ENCODE results near the gene ADGRL2. TPM values are rescaled to one million over a fixed set of nuclear protein-coding genes. Genes with fewer than 3 reads are reported as not detected.

The ADGRL2 gene
- 25.1 and 25.4 TPM in 2 replicates for total RNA-seq

GRCh38 chr1:81800695-81801650 is at the start of gene ADGRL2:
Gene ADGRL2 (plus strand): TSS chr1:81800934. CDS start chr1:81836985, 36,051 bp downstream.
- no peak for TF ChIP-seq CTCF (IDR thresholded peaks at IDR 0.05; ENCODE audit: insufficient read depth, low read length, poor library complexity, severe bottlenecking)
- no peaks in the 10 kb centered on the region for H3K36me3 ChIP-seq (ENCODE audit: control insufficient read depth, insufficient read depth, low read length)
- DNase-seq (ENCODE audit: low read depth), result no peak
- no peaks in the 10 kb centered on the region for H3K27me3 ChIP-seq (ENCODE audit: control insufficient read depth, insufficient read depth, low read length)
- peak within 1 kb of the TSS; percentile 87 for H3K4me3 ChIP-seq (ENCODE audit: low read depth, low read length)

- Histone ChIP-seq H3K27me3 (ENCODE audit: control insufficient read depth, insufficient read depth, low read length) (no peaks in the 10 kb centered on the region), H3K36me3 (ENCODE audit: control insufficient read depth, insufficient read depth, low read length) (no peaks in the 10 kb centered on the region), H3K4me3 (ENCODE audit: low read depth, low read length) (no peak overlapping the region)
- no peak for DNase-seq (ENCODE audit: low read depth)
- no peak for TF ChIP-seq CTCF (IDR thresholded peaks at IDR 0.05; ENCODE audit: insufficient read depth, low read length, poor library complexity, severe bottlenecking)
Observed at GRCh38 chr1:81752840-81753239, 47.9 kb upstream of the ADGRL2 start.

DNA sequence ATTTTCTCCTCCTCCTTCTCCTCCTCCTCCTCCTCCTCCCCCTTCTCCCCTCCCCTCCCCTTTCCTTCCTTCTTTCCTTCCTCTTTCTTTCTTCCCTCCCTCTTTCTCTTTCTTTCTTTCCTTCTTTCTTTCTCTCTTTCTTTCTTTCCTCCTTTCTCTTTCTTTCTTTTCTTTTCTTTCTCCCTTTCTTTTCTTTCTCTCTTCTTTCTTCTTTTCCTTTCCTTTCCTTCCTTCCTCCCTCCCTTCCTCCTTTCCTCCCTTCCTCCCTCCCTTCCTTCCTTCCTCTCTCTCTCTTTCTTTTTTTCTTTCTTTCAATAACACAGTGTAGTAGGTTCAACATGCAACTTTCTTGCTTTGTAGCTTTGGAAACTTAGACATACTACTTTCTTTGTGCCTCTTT is 46.3 kb upstream of the ADGRL2 start:
- DNase-seq (ENCODE audit: low read depth), result no peak
- no peak overlapping the region for H3K4me3 ChIP-seq (ENCODE audit: low read depth, low read length)

GRCh38 chr1:81756872-81757271 is 43.9 kb upstream of the ADGRL2 start:
- DNase-seq (ENCODE audit: low read depth), result no peak
- TF ChIP-seq CTCF (IDR thresholded peaks at IDR 0.05; ENCODE audit: insufficient read depth, low read length, poor library complexity, severe bottlenecking), result no peak
- Histone ChIP-seq H3K27me3 (ENCODE audit: control insufficient read depth, insufficient read depth, low read length) (no peaks in the 10 kb centered on the region), H3K4me3 (ENCODE audit: low read depth, low read length) (no peak overlapping the region), H3K36me3 (ENCODE audit: control insufficient read depth, insufficient read depth, low read length) (no peaks in the 10 kb centered on the region)

More for the DNA sequence above, 46.3 kb upstream of the ADGRL2 start:
- H3K27me3 ChIP-seq (ENCODE audit: control insufficient read depth, insufficient read depth, low read length), result no peaks in the 10 kb centered on the region
- no peak for TF ChIP-seq CTCF (IDR thresholded peaks at IDR 0.05; ENCODE audit: insufficient read depth, low read length, poor library complexity, severe bottlenecking)
- H3K36me3 ChIP-seq (ENCODE audit: control insufficient read depth, insufficient read depth, low read length), result no peaks in the 10 kb centered on the region

DNA sequence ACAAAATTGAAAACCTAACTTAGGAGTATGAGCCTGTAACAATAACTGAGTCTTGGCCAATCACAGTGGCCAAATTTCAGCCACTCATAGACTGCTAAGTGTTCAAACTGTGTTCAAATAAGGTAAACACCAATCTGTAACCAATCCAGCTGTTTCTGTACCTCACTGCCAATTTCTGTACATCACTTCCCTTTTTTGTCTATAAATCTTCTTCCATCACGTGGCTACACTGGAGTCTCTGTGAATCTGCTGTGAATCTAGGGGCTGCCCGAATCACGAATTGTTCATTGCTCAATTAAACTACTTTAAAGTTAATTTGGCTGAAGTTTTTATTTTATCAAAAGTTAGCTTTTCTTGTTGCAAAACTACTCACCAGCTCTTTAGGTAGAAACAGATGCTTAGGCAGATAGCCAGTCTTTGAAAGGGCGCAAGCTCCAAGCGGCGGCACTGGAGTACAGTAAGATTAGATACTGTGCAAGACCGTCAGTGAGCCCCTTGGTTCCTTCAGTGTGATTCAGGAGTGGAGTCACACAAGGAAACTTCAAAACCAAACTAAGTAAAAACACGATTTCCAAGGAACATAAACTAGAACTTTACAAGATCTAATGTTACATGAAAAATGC is 43.2 kb upstream of the ADGRL2 start:
- Histone ChIP-seq H3K27me3 (ENCODE audit: control insufficient read depth, insufficient read depth, low read length) (no peaks in the 10 kb centered on the region), H3K4me3 (ENCODE audit: low read depth, low read length) (no peak overlapping the region), H3K36me3 (ENCODE audit: control insufficient read depth, insufficient read depth, low read length) (no peaks in the 10 kb centered on the region)
- DNase-seq (ENCODE audit: low read depth), result no peak
- no peak for TF ChIP-seq CTCF (IDR thresholded peaks at IDR 0.05; ENCODE audit: insufficient read depth, low read length, poor library complexity, severe bottlenecking)
